GM18907 (cell line): ENCODE data around the gene LSMEM2.
"Not testable (repeated sequence)": the region's sequence is repeated elsewhere in the genome, so short reads cannot be mapped to it uniquely, and the experiment has no call there.

ENCODE experiments used
- ATAC-seq: cut with Tn5 transposase; IDR thresholded peaks from one replicate; pipeline ENCODE4 v1.9.1; 2021; ENCODE audit warnings: mild to moderate bottlenecking, moderate library complexity; ENCODE audit not compliant: unreplicated experiment

Gene LSMEM2

DNA sequence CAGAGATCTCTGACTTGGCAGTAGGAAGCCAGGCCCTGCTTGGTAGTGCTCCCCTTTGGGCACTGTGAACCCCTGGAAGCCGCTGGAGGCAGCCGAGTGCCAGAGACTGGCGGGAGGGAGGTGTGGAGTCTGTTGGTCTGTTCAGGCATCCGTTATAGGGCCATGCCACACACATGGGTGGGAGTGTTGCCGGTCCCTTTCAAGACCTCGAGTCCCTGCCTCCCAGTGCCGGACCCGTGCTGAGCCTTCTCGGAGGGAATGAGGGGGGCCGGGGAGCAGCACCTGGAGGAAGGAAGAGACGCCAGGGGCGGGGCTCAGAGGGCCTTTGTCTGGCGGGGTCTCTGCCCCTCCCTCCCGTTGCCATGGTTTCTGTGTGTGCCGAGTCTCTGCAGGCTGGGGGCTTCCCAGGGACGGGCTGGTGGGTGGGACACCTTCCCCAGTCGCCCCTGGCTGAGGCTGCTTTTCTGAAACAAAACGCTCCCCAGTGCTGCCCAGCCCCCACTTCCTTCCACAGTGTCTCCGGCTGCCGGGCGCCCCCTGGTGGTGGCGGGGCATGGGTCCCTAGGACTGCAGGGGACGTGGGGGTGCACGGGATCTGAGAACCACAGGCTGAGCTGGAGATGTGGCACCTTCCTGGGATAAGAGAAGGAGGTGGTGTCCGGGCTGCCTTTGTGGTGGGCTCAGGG lies 32.9 kb upstream of the LSMEM2 start:
- peak; percentile 68 for ATAC-seq

DNA sequence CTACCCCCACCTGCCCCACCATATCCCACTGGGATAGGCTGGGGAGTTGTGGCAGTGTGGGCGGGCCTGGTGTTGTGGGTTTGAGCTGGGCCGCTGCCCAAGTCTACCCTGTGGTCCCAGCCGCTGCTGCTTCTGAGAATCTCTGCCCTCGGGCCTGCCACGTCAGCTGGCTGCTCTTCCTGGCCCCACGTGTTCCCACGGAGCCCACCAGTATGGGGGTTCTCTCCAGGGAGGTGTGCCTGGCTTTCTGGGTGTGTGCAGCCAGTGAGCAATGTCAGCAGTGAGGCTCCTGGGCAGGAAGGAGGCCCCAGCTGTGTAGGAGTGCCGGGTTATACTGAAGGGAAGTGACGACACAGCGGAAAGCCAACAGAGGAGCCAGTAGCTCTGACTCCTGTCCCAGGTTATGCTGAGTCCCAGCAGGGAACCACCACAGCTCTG lies 32.4 kb upstream of the LSMEM2 start:
- peak; percentile 37 for ATAC-seq

DNA sequence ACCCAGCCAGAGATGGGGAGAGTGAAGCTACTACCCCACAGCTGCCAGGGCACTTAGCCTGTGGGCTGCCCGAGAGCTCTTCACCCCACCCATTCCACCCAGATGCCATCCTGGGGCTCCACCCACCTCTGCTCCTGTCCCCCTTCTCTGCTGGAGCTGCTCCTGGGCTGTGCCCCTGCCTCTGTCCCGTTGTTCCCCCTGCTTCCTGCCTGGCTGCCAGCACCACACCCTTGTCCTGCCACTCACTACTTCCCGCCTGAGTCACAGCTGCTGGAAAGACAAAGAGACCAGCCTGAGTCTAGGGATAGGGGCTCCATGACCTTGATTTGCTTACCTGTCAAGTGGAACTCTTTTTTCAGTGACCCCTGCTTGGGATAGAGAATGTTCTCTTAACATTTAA lies 30.5 kb upstream of the LSMEM2 start:
- ATAC-seq = no peak

DNA sequence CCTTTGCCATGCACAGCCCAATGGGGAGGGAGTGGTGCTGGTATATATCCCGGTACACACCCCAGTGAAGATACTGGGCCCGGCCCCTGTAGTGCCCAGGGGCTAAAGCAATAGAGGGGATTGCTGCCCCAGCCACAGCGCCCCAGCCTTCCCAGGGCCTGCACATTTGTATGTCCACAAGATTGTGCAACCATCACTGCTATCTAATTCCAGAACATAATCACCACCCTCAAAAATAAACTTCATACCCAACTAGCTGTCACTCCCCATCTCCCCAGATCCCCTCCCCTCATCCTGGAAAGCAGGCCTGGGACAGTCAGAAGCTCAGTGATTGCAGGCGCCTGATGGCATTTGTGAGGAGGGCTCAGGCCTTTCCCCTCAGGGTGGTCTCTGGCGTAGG lies 29.4 kb upstream of the LSMEM2 start:
- ATAC-seq = no peak

DNA sequence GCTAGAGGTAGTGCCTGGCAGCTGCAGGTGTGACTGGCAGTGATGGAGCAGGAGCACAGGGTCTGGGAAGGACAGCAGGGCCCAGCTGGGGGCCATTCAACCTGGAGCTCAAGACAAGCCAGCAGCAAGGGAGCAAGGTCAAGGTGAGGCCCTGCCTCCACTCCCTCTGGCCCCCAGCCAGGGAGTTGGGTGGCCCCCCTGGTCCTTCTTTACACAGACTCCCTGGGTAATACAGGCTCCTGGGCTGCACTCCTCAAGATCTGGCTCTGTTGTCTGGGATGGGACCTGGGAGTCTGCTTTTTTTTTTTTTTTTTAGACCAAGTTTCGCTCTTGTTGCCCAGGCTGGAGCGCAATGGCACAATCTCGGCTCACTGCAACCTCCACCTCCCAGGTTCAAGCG lies 28.4 kb upstream of the LSMEM2 start:
- ATAC-seq = no peak

DNA sequence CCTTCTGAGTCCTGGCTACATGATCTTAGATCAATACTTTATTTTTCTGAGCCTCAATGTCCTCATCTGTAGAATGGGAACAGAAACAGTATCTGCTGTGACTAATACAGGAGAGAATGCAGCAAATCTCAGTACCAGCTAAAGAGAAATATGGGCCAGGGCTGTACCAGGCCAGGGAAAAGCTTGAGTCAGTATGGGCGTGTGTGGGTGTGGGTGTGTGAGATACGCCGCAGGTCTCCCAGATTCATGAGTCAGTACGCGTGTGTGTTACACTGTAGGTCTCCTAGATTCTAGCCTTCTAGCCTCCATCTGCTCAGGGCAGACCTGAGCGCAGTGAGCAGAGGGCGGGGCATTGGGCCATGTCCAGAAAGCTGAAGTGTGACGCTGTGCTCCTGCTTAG lies 27.7 kb upstream of the LSMEM2 start:
- ATAC-seq = no peak

DNA sequence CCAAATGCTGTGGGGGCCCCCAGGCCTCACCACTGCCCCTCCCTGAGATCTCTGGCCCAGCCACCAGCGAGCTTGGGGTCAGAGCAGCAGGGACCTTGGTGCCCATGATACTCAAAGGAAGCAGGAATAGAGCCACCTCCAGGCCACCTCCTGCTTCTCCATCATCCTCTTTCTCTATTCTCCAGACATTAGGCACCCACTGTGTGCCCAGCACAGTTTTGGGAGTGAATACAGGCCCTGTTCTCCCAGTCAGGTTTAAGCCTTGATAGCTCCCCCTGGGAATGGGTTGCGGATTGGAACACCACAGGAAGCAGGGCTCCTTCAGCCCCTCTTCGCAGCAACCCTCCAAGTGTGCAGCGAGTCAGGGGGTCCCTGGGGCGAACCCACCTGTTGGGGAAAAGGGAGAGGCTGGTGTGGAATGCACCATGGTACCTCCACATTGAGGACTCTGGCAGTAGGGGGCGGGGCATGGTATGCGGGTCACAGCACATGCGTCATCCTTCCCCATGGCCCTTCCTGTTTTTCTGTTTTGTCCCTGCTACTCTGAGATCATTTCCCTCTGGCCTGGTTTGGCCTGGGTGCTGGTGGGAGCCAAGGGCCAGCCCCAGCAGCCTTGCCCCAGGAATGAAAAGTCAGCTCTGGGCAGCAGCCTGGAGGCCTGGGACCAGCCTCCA lies 24.2 kb upstream of the LSMEM2 start:
- ATAC-seq = no peak

DNA sequence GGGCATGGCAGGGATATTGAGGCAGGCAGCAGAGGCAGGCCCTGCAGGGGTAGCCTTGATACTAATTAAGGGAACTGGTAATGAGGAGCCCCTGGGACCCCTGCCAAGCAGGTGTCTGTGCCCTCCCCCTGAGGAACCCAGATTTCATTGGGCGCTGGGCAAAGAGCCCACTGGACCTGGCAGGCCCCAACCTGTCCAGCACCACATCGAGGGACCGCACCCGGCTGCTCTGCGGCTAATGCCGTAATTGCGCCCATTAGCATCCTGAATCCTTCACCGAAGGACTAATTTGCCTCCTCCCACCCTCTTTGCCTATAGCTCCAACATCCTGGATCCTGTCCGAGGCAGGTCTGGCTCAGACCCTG lies 23.7 kb upstream of the LSMEM2 start:
- no peak for ATAC-seq

DNA sequence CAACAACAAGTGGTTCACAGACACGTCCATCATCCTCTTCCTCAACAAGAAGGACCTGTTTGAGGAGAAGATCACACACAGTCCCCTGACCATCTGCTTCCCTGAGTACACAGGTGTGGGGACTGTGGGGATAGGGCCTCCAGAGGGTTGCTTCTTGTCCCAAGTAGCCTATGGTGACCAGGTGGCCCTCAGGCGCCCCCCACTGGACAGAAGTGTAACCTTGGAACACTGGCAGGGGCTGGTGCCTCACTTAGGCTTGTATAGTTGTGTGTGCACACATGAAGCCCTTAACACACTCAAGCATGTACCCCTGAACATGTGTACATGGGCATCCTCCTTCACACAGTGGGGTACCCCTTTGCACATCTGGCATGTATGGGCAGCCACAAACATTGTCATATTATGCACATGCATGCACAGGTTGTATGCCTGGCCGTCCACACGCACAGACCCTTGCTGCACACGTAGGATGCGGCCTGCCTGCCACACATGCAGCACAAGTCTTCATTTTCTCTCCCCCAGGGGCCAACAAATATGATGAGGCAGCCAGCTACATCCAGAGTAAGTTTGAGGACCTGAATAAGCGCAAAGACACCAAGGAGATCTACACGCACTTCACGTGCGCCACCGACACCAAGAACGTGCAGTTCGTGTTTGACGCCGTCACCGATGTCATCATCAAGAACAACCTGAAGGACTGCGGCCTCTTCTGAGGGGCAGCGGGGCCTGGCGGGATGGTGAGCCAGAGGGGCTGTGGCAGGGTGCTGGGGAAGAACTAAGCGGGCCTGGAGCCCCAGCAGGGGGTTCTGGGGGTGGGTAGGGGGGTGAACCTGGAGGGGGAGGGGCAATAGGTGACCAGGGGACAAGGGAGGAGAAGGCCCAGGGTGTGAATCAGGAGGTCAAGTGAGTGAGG lies 21.7 kb upstream of the LSMEM2 start:
- ATAC-seq = no peak

DNA sequence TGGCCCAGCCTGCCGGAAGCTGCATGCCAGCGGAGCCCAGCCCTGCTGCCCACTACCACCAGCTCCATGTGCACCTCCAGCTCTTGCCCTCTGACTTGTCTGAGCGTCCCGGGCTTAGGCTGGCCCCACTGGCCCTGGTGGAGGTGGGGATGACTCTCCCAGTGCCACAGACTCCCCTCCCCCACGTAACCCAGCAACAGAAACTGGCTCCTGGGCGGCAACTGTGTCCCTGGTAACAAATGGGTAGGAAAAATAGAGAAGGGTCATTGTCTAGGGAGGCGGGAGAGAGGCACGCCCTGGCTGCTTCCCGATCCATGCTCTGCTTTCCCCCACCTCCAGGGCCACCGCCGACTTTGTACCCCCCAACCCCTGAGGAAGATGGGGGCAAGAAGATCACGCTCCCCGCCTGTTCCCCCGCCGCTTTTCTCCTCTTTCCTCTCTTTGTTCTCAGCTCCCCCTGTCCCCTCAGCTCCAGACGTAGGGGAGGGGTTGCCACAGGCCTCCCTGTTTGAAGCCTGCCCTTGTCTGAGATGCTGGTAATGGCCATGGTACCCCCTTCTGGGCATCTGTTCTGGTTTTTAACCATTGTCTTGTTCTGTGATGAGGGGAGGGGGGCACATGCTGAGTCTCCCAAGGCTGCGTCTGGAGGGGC lies 20.7 kb upstream of the LSMEM2 start:
- no peak for ATAC-seq

DNA sequence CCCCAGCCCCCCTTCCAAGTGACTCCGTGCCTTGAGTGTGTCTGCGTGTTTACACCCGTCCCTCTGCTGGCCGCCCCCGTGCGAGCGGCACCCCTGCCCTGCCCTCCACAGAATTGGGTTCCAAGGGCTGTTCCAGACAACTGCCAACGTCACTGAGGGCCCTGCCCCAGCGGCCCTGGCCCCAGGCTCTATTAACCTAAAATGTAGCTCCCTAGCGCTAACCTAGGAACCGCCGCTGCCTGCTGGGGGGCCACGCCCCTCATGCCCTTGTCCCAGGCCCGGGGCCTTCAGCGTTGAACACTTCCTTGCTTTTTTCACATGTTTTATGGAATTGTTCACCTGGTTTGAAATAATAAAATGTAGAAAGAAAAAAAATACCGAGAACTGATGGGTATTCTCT lies 19.9 kb upstream of the LSMEM2 start:
- no peak for ATAC-seq

DNA sequence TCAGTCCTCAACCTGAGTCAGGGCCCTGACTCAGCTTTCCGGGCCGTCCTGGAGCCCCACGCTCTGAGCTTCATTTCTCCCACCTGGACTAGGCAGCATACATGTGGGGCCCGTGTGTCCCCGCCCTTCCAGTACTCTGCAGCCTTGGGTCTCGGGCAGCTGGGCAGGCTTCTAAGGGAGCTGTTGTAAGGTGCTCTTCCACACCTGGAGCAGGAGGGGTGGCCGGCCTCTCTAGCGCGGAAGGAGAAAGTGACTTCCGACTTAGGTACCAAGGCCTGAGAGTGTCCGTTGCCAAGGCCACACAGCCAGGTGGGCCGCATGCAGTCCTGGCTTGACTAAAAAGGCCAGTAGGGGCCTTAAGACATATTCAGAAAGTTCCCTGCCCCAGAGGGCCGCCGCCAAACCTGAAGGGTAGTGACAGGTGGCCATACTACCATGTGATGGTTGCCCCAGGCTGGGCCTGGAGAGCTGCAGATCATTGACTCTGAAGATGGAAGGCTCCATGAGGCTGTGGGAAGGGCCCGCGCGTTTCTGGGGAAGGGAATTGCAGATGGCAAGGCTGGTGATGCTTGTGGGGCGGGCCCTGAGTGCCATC lies 19.4 kb upstream of the LSMEM2 start:
- ATAC-seq = peak; percentile 20

DNA sequence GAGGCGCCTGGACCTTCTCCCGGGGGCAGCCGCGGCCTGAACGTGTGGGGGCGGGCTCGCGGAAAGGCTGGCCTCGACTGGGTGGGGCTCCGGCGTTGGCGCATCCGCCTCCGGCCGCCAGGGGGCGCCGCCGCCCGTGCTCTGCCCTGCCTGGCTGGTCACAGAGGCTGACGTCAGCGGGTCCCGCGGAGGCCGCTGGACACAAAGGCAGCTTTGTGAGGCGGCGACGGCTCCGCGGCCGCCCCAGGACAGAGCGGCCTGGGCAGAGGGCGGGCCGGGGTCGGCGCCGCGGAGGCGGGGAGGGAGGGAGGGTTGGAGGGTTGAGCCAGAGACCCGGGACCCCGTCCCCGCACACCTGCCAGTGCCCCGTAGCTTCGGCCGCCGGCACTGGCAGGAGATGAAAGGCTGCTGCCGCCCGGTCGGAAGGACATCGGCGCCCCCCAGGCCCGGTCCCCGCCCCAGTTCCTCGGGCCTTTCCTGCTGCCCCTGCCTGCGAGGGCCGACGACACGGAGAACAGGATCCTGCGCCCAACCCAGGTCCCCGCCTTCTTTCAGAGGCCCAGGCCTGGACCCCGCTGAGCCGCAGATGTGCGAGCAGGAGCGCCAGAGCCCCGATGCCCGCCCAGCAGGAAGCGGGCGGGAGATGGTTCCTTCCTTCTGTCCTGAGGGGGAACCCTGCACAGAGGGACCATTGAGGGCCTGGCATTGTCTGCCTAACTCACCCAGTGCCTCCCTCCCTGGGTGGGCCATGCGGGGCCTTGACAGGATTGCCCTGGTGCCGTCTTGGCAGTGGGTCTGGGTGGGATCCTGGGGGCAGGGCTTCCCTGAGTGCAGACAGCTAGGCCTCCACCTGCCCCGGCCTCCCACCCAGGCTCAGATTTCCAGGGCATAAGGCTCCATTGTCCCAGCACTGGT lies 18.6 kb upstream of the LSMEM2 start:
- peak; percentile 82 for ATAC-seq

DNA sequence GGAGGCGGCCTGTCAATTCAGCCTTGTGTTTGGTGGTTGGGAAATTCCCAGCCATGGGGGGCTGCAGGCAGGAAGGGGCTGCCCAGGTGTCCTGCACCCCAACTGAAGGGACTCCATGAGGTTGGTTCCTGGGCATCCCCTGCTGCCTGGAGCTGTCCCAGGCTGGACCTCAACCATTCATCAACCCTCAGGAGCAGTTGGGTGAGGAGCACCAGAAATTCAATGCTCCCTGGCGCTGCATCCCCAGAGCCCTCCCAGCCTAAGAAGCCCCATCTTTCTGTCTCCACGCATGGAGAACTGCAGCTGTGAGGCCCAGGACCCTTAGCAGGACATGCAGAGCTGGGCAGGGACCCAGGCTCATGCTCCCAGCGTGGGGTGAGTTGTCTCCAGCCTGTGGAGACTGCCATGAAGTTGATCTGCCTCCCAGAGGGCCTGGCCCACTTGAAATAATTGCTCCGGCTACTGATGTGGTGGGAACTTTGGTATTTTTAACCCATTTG lies 17.9 kb upstream of the LSMEM2 start:
- no peak for ATAC-seq

DNA sequence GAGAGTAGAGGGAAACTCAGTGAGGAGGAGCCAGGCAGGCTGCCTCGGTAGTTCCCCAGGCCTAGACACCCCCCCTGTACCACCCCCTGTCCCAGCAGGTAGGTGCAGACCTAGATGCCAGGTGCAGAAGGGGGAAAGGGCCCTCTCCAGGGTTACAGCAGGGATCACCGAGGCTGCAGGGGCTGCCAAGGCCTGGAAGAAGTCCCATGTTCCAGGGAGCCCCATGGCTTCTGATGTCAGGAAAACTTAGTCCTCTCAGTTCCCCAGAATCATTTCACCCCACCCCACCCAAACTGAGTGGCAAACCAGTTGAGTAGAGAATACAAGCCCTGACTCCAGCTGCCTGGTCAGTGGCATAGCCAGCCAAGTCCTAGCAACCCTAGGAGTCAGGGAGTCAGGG lies 17.4 kb upstream of the LSMEM2 start:
- ATAC-seq = no peak

DNA sequence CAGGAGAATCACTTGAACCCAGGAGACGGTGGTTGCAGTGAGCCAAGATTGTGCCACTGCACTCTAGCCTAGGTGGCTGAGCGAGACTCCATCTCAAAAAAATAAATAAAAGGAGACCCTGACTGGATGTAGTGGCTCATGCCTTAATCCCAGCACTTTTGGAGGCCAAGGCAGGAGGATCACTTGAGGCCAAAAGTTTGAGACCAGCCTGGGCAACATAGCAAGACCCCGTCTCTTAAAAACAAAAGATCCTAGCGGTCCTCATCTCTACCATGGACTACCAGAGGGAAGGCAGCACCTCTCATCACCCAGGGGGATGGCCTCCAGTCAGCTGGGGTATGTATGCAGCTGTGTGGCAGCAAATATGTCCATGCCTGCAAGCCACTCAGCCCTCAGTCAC lies 16.7 kb upstream of the LSMEM2 start:
- ATAC-seq = not testable (repeated sequence)

DNA sequence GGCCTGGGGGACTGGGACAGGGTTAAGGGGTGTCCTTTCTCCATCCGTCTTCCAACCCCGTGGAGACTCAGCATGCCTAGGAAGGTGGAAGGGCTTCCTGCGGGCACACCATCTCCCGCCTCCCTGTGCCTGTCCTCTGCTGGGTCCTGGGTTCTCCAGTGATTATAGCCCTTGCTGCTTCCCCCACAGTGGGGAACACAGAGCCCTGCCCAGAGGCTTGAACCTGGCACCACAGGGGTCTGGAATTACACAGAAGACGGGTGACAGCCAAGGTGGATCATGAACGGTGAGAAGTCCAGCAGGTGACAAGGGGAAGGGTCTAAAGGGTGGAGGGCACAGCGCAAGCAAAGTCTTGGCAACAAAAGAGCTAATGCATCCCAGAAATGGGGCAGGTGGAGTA lies 16.1 kb upstream of the LSMEM2 start:
- ATAC-seq = no peak

DNA sequence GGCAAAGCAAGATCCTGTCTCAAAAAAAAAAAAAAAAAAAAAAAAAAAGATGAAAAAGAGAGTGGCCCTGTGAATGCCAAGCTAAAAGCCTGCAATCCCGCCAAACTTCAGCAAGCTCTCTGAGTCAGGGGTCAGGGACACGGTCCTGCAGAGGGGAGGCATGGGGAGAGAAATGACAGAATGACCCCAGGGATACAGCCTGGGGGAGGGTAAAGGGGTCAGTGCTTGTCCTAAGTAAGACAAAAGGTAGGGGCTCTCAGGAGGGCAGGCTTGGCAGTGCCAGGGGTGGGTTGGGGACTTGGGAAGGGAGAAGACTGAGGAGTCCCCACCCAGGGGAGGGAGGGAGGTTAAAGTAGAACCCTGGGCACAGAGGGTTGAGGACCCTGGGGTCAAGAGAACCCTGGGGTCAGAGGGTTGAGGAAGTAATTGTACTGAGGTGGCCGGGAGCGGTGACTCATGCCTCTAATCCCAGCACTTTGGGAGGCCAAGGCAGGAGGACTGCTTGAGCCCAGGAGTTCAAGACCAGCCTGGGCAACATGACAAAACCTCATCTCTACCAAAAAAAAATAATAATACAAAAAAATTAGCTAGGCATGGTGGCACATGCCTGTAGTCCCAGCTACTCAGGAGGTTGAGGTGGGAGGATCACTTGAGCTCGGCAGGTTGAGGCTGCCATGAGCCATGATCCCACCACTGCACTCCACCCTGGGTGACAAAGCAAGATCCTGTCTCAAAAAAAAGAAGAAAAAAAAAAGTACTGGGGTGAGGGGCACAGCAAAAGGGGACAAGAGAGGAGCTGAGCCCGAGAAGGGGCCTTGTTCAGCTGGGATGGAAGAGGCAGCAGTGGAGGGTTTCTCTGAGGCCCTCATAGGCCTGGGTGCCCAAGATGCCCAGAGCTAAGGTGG lies 15.2 kb upstream of the LSMEM2 start:
- ATAC-seq = no peak
